Heart left ventricle (tissue), 16 donors: Measurements from ENCODE around the gene ADRA2B. TPM values are rescaled to one million over a fixed set of nuclear protein-coding genes. Genes with fewer than 3 reads are reported as not detected.

ENCODE experiments used
- ATAC-seq, 4 donors: fragments of 200-7000 bp; cut with Tn5 transposase; one replicate each; pipeline ENCODE4 v1.9.1; 2020 to 2022; ENCODE audit warnings: moderate library complexity in 4 of 4, mild to moderate bottlenecking in 3 of 4, moderate number of reproducible peaks in 1 of 4
- DNase-seq, 5 donors: peaks; one replicate each; pipeline ENCODE4 v3.0.0-alpha.2; 2020
- H3K27ac ChIP-seq, 12 donors: fragments of 200-600 bp; sonication (generic) in 4 of 12; one replicate each; pipeline versions ENCODE4 v1.5.0 to v1.8.0; 2016 to 2022; ENCODE audit warnings: mild to moderate bottlenecking in 2 of 12
- H3K27me3 ChIP-seq, 9 donors: fragments of 200-600 bp; sonication (generic) in 2 of 9; one replicate each; pipeline versions ENCODE4 v1.5.1 to v1.8.0; 2016 to 2022; ENCODE audit warnings: mild to moderate bottlenecking in 3 of 9
- H3K36me3 ChIP-seq, 9 donors: fragments of 200-600 bp; sonication (generic) in 2 of 9; one replicate each; pipeline versions ENCODE4 v1.5.0 to v1.8.0; 2018 to 2022; ENCODE audit warnings: mild to moderate bottlenecking in 2 of 9
- H3K4me1 ChIP-seq, 12 donors: fragments of 200-600 bp; sonication (generic) in 4 of 12; one replicate each; pipeline versions ENCODE4 v1.5.0 to v1.8.0; 2016 to 2022; ENCODE audit warnings: mild to moderate bottlenecking in 3 of 12
- H3K4me3 ChIP-seq, 12 donors: fragments of 200-600 bp; sonication (generic) in 4 of 12; one replicate each; pipeline versions ENCODE4 v1.5.0 to v1.8.0; 2017 to 2022; ENCODE audit warnings: mild to moderate bottlenecking in 9 of 12, moderate library complexity in 4 of 12
- H3K9me3 ChIP-seq, 12 donors: fragments of 200-600 bp; sonication (generic) in 4 of 12; one replicate each; pipeline versions ENCODE4 v1.5.0 to v1.8.0; 2016 to 2022; ENCODE audit warnings: mild to moderate bottlenecking in 1 of 12
- CTCF ChIP-seq, 12 donors: fragments of 200-600 bp; sonication (generic) in 4 of 12; IDR thresholded peaks; one replicate each; pipeline versions ENCODE4 v1.5.0 to v1.8.0; 2018 to 2022; ENCODE audit warnings: antibody characterized with exemption in 12 of 12, mild to moderate bottlenecking in 5 of 12
- POLR2A ChIP-seq, 2 donors: fragments of 450-650 bp; IDR thresholded peaks; one replicate each; pipeline ENCODE4 v1.6.1; 2017; ENCODE audit warnings: antibody characterized with exemption in 2 of 2, mild to moderate bottlenecking in 2 of 2, moderate library complexity in 2 of 2
- WGBS, 4 donors: extraction: QIAGEN DNeasy Blood & Tissue Kit in 2 of 4; methylation state at CpG; one replicate each; pipeline versions ENCODE4 v1.1.5 to v1.1.7; 2013 to 2018; 5-methylcytosine and 5-hydroxymethylcytosine counted together
- intact Hi-C, 10 donors: fragments of 100-400 bp; cut with DNase I; formaldehyde crosslinking; loops; one replicate each; pipeline versions ENCODE4 v1.11.1 to v1.14.2; 2022
- polyA plus RNA-seq, 2 donors: library from polyadenylated mRNA; stranded (reverse); fragments of 200-250 nt; gene quantifications; one replicate each; pipeline ENCODE4 v1.2.3, GENCODE V29; 2013
- total RNA-seq, 9 donors: library from RNA; depleted of rRNA in 2 of 9; stranded (reverse); fragments of >200 nt in 2 of 9; fragmentation: NEBNext Ultra II Directional in 3 of 9; extraction: Animal tissue kit (Norgen Biotek cat#: 25700) in 3 of 9; gene quantifications; one replicate each; pipeline versions ENCODE4 v1.1.0 to v1.2.4, GENCODE V29; 2016 to 2023
- donor health status: ischemic (EF 13 %, LVEDD 7.1; RV severe dilation, severe dysfunction).
- donor health status: healthy with polysubstance abuse.
- donor health status: DM: no; HTN: yes; CAD: no.
- donor health status: DM: no; HTN: no; CAD: no.
- donor health status: ischemic (EF 25% LVEDD 6.9; RV normal size, moderate dysfunction).
- donor health status: ischemic (EF 25% LVEDD 5.7; RV mildly dilated, moderate dysfunction).
- donor health status: healthy.
- donor health status: DM: yes; HTN: yes; CAD: no.
- donor health status: ischemic (EF 35%, LVEDD 5.7; RV mildly dilated, moderate dysfunction).
- donor health status: nonischemic (EF 11% LVEDD 7.7; RV severe dilation, severe dysfunction).
- donor health status: DM: yes; HTN: yes; CAD: no.
- donor health status: PGD.
- donor health status: ischemic (EF 29% LVEDD 5.4; RV normal size, mild dysfunction).
- donor health status: nonischemic (EF 23%, LVEDD 6.1; RV moderate dilation, normal function).

Gene ADRA2B
- total and polyA plus RNA-seq, 11 donors: 1.5 to 6.1 (median 3.5) TPM

DNA sequence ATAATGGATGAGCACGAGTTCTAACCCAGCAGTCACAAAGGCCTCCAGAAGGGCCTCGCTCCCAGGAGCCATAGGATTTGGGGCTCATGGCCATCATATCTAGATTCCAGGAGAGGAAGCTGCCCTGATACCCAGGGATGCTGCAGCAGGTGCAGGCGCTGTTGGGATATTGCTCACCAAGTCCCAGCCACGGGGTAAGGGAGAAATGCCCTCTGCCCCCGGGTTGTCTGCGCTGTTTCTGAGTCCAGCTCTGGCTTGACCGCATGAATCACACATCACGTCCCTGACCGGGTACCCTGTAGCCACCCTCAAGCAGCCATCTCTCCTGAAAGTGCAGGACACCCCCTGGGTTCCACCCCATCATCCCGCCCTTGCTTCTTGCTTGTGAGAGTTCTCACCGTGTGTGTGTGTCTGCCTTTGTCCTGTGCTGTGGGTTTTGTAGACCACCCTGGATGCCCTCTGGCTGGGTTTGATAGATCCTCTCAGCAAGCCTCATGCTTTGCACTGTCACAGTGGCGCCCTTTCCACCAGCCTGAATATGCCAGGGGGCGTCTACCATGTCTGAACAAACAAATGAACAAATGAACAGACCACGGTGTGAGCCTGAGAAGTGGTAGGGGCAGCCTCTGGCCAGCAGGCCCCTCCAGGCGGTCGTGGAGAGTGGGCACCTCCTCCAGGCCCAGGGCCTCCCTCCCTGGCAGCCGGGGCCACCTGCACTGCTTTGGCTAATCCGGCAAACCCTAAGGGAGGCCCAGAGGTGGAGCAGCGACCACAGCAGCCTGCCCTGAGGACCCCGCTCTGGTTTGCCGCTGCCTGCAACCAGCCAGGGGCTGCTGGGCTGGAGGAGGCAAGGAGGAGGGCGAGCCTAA is 32.1 kb downstream of the ADRA2B start:
- H3K4me1 ChIP-seq: peaks cover 6 to 42% (median 25%) of the 10 kb centered on the region in 12 donors
- intact Hi-C loops: loop anchor here in 1 of 10 donors (2.0 kb wide), 1 partner anchor 27 kb away; no protein-coding TSS in a partner anchor
- H3K27me3 ChIP-seq: no peaks in the 10 kb centered on the region
- TF ChIP-seq POLR2A (IDR thresholded peaks at IDR 0.05) (no peak), CTCF (IDR thresholded peaks at IDR 0.05) (no peak)
- ATAC-seq (no peak), DNase-seq (peak in 1 of 5 donors; percentile 19)
- no peaks in the 10 kb centered on the region for H3K36me3 ChIP-seq
- no peaks in the 10 kb centered on the region for H3K9me3 ChIP-seq
- 92 to 96% (median 94%) methylated on average over 21 to 22 of the region's 22 CpGs for WGBS, 4 donors
- H3K27ac ChIP-seq: peak overlapping the region in 11 of 12 donors; percentile 58 to 85 (median 78)
- no peak overlapping the region for H3K4me3 ChIP-seq

- no peaks in the 10 kb centered on the region for H3K27me3 ChIP-seq
- DNase-seq (peak; percentile 31 to 81 (median 57)), ATAC-seq (peak; percentile 61 to 91 (median 78))
- no peaks in the 10 kb centered on the region for H3K9me3 ChIP-seq
- H3K4me1 ChIP-seq: peaks cover 6 to 41% (median 25%) of the 10 kb centered on the region in 12 donors
- H3K27ac ChIP-seq: peak overlapping the region; percentile 47 to 85 (median 78)
- no peak overlapping the region for H3K4me3 ChIP-seq
- intact Hi-C loops: loop anchor here in 1 of 10 donors (2.0 kb wide), 1 partner anchor 27 kb away; no protein-coding TSS in a partner anchor
- 26 to 36% (median 29%) methylated on average over 8 to 9 of the region's 9 CpGs for WGBS, 4 donors
- TF ChIP-seq POLR2A (IDR thresholded peaks at IDR 0.05): no peak
- H3K36me3 ChIP-seq: no peaks in the 10 kb centered on the region
Measured at GRCh38 chr2:96083064-96083939, 33.1 kb downstream of the ADRA2B start.

GRCh38 chr2:96082211-96083063 is 33.9 kb downstream of the ADRA2B start:
- ATAC-seq (peak; percentile 64 to 86 (median 74)), DNase-seq (peak in 1 of 5 donors; percentile 21)
- H3K36me3 ChIP-seq: no peaks in the 10 kb centered on the region
- TF ChIP-seq CTCF (IDR thresholded peaks at IDR 0.05) (no peak), POLR2A (IDR thresholded peaks at IDR 0.05) (no peak)
- peaks cover 6 to 41% (median 25%) of the 10 kb centered on the region in 12 donors for H3K4me1 ChIP-seq
- no peak overlapping the region for H3K4me3 ChIP-seq
- no peaks in the 10 kb centered on the region for H3K27me3 ChIP-seq
- H3K9me3 ChIP-seq: no peaks in the 10 kb centered on the region
- intact Hi-C loops: loop anchor here in 1 of 10 donors (2.0 kb wide), 1 partner anchor 28 kb away; no protein-coding TSS in a partner anchor
- H3K27ac ChIP-seq: peak overlapping the region; percentile 47 to 85 (median 78)
- 82 to 86% (median 85%) methylated on average over 13 to 14 of the region's 14 CpGs for WGBS, 4 donors

DNA sequence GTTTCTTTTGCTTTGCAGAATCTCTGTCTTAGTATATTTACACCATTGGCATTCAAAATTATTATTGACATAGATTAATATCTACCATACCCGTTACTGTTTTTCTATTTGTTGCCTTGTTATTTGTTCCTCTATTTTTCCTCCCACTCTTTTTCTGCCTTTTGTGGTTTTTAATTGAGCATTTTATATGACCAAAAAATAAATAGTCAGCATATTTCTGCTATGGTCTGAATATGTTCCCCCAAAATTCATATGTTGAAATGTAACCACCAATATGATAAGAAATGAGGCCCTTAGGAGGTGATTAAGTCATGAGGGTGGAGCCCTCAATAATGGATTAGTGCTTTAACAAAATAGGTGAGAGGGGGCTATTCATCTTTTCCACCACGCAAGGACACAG is 35.3 kb downstream of the ADRA2B start:
- 91 to 98% (median 95%) methylated on average over 2 of the region's 2 CpGs for WGBS, 4 donors
- no peaks in the 10 kb centered on the region for H3K27me3 ChIP-seq
- peaks cover 6 to 41% (median 25%) of the 10 kb centered on the region in 12 donors for H3K4me1 ChIP-seq
- intact Hi-C loops: no loop called here
- ATAC-seq: no peak
- H3K27ac ChIP-seq: no peak overlapping the region
- no peak for DNase-seq
- peaks cover 0 to 13% (median 0%) of the 10 kb centered on the region in 12 donors for H3K9me3 ChIP-seq
- TF ChIP-seq POLR2A (IDR thresholded peaks at IDR 0.05): no peak
- no peak for TF ChIP-seq CTCF (IDR thresholded peaks at IDR 0.05)
- H3K4me3 ChIP-seq: no peak overlapping the region
- H3K36me3 ChIP-seq: no peaks in the 10 kb centered on the region
